Measurements from ENCODE around the gene FAM221B. TPM values are rescaled to one million over a fixed set of nuclear protein-coding genes. Genes with fewer than 3 reads are reported as not detected.
A peak's percentile ranks its signal among the peaks of the same experiment; 100 is the strongest.

The FAM221B gene
- total RNA-seq, 1 donor, result not detected

- Histone ChIP-seq H3K4me1 (ENCODE audit: insufficient read depth, low read length) (peaks cover 42% of the 10 kb centered on the region), H3K4me3 (ENCODE audit: low read length) (peak within 1 kb of the TSS; percentile 87), H3K9me3 (ENCODE audit: low read depth, low read length) (no peaks in the 10 kb centered on the region), H3K27me3 (ENCODE audit: insufficient read depth, low read length) (no peaks in the 10 kb centered on the region)
These were observed 13.5 kb downstream of the FAM221B start, which contains the start of gene HINT2 for GRCh38 chr9:35814841-35815543. Gene HINT2, minus strand, starts transcription at chr9:35815042. Its CDS starts 63 bp downstream, at chr9:35814979.

GRCh38 chr9:35814106-35814840 is 14.3 kb downstream of the FAM221B start:
- Histone ChIP-seq H3K4me3 (ENCODE audit: low read length) (peak overlapping the region; percentile 87), H3K27me3 (ENCODE audit: insufficient read depth, low read length) (no peaks in the 10 kb centered on the region), H3K9me3 (ENCODE audit: low read depth, low read length) (no peaks in the 10 kb centered on the region), H3K4me1 (ENCODE audit: insufficient read depth, low read length) (peaks cover 42% of the 10 kb centered on the region)

DNA sequence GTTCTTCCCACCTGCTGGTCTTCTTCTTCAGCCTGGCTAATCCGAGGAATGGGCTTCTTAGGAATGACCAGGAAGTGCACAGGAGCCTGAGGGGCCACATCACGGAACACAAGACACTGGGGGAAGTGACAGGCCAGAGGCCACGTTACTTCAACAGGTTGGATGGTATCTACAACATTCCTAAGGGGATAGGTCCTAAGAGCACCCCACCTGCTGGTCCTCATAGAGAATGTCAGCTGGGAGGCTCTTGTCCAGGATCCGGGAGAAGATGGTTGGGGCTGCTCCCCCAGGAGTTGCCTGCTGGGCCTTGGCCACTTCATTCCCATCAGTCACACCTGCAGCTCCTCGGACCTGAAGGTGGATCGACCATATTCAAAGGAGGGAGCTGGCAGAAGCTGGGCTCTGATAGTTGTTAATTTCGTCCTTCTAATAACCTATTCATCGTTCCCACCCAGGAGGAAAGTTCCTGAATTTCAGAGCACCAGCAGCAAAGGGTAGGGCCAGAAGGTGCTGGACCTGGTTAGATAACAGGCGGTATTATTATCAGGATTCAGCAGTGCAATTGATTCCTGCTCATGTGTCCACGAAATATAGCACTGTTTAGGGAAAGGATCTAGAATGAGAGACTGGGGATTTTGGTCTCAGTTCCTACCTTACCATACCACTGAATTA is 15.0 kb downstream of the FAM221B start:
- H3K4me3 ChIP-seq (ENCODE audit: low read length), result no peak overlapping the region
- H3K4me1 ChIP-seq (ENCODE audit: insufficient read depth, low read length), result peaks cover 42% of the 10 kb centered on the region

GRCh38 chr9:35812025-35812602 is 16.4 kb downstream of the FAM221B start, which contains the start of gene SPAG8:
Gene SPAG8, minus strand, starts transcription at chr9:35812262. Its CDS starts 115 bp downstream, at chr9:35812147.
- Histone ChIP-seq H3K4me1 (ENCODE audit: insufficient read depth, low read length) (peaks cover 42% of the 10 kb centered on the region), H3K9me3 (ENCODE audit: low read depth, low read length) (no peaks in the 10 kb centered on the region), H3K27me3 (ENCODE audit: insufficient read depth, low read length) (no peaks in the 10 kb centered on the region), H3K4me3 (ENCODE audit: low read length) (peak within 1 kb of the TSS; percentile 37)

More for the DNA sequence above, 15.0 kb downstream of the FAM221B start:
- Histone ChIP-seq H3K9me3 (ENCODE audit: low read depth, low read length) (no peaks in the 10 kb centered on the region), H3K27me3 (ENCODE audit: insufficient read depth, low read length) (no peaks in the 10 kb centered on the region)

DNA sequence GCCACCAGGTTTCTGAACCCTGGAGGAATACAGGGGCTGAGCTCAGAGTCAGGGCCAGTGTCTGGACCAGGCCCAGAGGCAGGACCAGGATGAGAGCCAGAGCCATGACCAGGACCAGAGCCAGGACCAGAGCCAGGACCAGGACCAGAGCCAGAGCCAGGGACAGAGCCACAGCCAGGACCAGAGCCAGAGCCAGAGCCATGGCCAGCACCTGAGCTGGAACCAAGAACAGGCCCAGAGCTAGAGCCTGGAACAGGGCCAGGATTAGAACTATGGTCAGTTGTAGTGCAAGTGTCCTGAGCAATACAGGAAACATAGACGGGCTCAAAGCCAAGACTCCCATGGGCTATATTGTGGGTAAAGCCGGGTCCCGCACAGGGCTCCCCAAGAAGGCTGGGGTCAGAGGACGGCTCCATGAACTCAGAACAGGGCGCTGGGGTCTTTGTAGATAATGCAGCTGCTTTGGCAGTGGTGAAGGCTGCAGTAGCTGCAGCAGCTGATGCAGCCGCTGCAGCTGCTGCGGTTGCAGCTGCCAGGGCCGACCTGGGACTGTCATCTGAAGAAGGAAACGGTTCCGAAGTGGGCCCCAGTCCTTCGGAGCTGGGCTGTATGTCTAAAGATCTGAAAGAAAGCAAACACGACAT is 17.0 kb downstream of the FAM221B start:
- Histone ChIP-seq H3K27me3 (ENCODE audit: insufficient read depth, low read length) (no peaks in the 10 kb centered on the region), H3K9me3 (ENCODE audit: low read depth, low read length) (no peaks in the 10 kb centered on the region), H3K4me3 (ENCODE audit: low read length) (peak overlapping the region; percentile 37), H3K4me1 (ENCODE audit: insufficient read depth, low read length) (peaks cover 42% of the 10 kb centered on the region)

DNA sequence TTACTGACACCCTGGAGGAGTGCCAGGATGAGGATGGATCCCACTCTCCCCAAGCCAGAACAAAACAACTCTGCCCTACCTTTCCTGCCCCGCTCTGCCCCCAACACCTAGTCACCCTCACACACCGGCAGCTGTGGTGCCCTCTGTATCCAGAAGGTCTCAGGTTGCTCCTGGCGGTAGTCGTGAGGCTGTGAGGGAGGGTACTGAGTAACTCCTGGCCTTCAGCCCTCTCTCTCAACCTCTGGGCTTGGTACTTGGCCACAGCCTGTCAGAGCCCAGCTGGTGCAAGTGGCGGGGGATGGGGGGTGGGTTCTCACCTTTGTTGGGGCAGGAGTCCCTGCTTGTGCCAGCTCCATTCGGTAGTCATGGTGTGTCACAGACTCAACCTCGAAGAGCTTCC is 18.4 kb downstream of the FAM221B start:
- Histone ChIP-seq H3K4me3 (ENCODE audit: low read length) (no peak overlapping the region), H3K27me3 (ENCODE audit: insufficient read depth, low read length) (no peaks in the 10 kb centered on the region), H3K9me3 (ENCODE audit: low read depth, low read length) (no peaks in the 10 kb centered on the region), H3K4me1 (ENCODE audit: insufficient read depth, low read length) (peaks cover 34% of the 10 kb centered on the region)

DNA sequence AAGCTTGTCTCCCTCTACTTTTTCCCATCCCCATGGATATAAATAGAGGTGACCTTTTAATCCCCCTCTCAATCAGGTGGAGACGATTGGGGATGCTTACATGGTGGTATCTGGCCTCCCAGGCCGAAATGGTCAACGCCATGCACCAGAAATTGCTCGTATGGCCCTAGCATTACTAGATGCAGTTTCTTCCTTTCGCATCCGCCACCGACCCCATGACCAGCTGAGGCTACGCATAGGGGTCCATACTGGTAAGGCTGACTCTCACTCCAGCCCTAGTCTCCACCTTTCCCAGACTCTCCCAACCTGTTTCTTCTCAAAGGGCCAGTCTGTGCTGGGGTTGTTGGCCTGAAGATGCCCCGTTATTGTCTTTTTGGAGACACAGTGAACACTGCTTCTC is 20.1 kb downstream of the FAM221B start:
- H3K9me3 ChIP-seq (ENCODE audit: low read depth, low read length), result no peaks in the 10 kb centered on the region
- H3K27me3 ChIP-seq (ENCODE audit: insufficient read depth, low read length), result no peaks in the 10 kb centered on the region
- H3K4me3 ChIP-seq (ENCODE audit: low read length), result no peak overlapping the region
- peaks cover 22% of the 10 kb centered on the region for H3K4me1 ChIP-seq (ENCODE audit: insufficient read depth, low read length)

GRCh38 chr9:35806101-35806500 is 22.4 kb downstream of the FAM221B start:
- Histone ChIP-seq H3K4me1 (ENCODE audit: insufficient read depth, low read length) (peaks cover under 1% of the 10 kb centered on the region), H3K27me3 (ENCODE audit: insufficient read depth, low read length) (no peaks in the 10 kb centered on the region), H3K9me3 (ENCODE audit: low read depth, low read length) (no peaks in the 10 kb centered on the region), H3K4me3 (ENCODE audit: low read length) (no peak overlapping the region)

- H3K4me1 ChIP-seq (ENCODE audit: insufficient read depth, low read length), result no peaks in the 10 kb centered on the region
- no peaks in the 10 kb centered on the region for H3K9me3 ChIP-seq (ENCODE audit: low read depth, low read length)
- no peaks in the 10 kb centered on the region for H3K27me3 ChIP-seq (ENCODE audit: insufficient read depth, low read length)
These were observed 27.0 kb downstream of the FAM221B start for GRCh38 chr9:35801328-35802128.

DNA sequence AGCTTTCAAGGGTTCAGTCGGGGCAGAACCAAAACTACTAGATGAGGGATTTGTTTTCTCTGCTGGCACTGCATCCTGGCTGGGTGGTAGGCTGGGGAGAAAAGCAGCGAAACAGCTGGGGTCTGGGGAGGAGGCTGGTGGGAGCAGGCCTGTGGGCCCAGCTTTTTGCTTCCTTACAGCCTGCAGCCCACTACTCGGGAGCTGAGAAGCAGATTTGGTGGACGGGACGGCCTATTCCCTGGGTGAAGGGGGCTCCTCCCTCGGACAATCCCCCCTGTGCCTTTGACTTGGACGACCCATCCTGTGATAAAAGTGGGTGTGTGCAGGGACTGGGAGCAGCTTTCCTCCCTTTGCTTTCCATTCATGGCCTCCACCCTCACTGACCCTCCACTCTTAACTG is 28.0 kb downstream of the FAM221B start:
- H3K4me1 ChIP-seq (ENCODE audit: insufficient read depth, low read length), result no peaks in the 10 kb centered on the region
- no peak overlapping the region for H3K4me3 ChIP-seq (ENCODE audit: low read length)
- H3K9me3 ChIP-seq (ENCODE audit: low read depth, low read length), result no peaks in the 10 kb centered on the region
- no peaks in the 10 kb centered on the region for H3K27me3 ChIP-seq (ENCODE audit: insufficient read depth, low read length)

More at GRCh38 chr9:35801328-35802128, 27.0 kb downstream of the FAM221B start:
- H3K4me3 ChIP-seq (ENCODE audit: low read length), result no peak overlapping the region

- H3K9me3 ChIP-seq (ENCODE audit: low read depth, low read length), result no peaks in the 10 kb centered on the region
- no peaks in the 10 kb centered on the region for H3K4me1 ChIP-seq (ENCODE audit: insufficient read depth, low read length)
- H3K27me3 ChIP-seq (ENCODE audit: insufficient read depth, low read length), result no peaks in the 10 kb centered on the region
- no peak overlapping the region for H3K4me3 ChIP-seq (ENCODE audit: low read length)
These were observed 29.7 kb downstream of the FAM221B start for GRCh38 chr9:35798658-35799374.

- no peaks in the 10 kb centered on the region for H3K9me3 ChIP-seq (ENCODE audit: low read depth, low read length)
- no peaks in the 10 kb centered on the region for H3K4me1 ChIP-seq (ENCODE audit: insufficient read depth, low read length)
- H3K4me3 ChIP-seq (ENCODE audit: low read length), result no peak overlapping the region
- H3K27me3 ChIP-seq (ENCODE audit: insufficient read depth, low read length), result no peaks in the 10 kb centered on the region
These were observed 31.0 kb downstream of the FAM221B start for GRCh38 chr9:35797311-35798109.

GRCh38 chr9:35795695-35796094 is 32.8 kb downstream of the FAM221B start:
- Histone ChIP-seq H3K4me1 (ENCODE audit: insufficient read depth, low read length) (no peaks in the 10 kb centered on the region), H3K4me3 (ENCODE audit: low read length) (no peak overlapping the region), H3K27me3 (ENCODE audit: insufficient read depth, low read length) (peaks cover 2% of the 10 kb centered on the region), H3K9me3 (ENCODE audit: low read depth, low read length) (no peaks in the 10 kb centered on the region)

Measured in mononuclear cell (primary cell).